Stimulated activated CD8-positive, alpha-beta memory T cell treated with anti-CD3 and anti-CD28 coated beads, Interleukin-7, amount 100 ng/mL, for 24 hours (primary cell): ENCODE measurements around the gene CFDP1.

Source experiments
- DNase-seq: peaks from one replicate; pipeline ENCODE4 v3.0.0-alpha.2; 2020; ENCODE audit warnings: low read depth

CFDP1 gene

DNA sequence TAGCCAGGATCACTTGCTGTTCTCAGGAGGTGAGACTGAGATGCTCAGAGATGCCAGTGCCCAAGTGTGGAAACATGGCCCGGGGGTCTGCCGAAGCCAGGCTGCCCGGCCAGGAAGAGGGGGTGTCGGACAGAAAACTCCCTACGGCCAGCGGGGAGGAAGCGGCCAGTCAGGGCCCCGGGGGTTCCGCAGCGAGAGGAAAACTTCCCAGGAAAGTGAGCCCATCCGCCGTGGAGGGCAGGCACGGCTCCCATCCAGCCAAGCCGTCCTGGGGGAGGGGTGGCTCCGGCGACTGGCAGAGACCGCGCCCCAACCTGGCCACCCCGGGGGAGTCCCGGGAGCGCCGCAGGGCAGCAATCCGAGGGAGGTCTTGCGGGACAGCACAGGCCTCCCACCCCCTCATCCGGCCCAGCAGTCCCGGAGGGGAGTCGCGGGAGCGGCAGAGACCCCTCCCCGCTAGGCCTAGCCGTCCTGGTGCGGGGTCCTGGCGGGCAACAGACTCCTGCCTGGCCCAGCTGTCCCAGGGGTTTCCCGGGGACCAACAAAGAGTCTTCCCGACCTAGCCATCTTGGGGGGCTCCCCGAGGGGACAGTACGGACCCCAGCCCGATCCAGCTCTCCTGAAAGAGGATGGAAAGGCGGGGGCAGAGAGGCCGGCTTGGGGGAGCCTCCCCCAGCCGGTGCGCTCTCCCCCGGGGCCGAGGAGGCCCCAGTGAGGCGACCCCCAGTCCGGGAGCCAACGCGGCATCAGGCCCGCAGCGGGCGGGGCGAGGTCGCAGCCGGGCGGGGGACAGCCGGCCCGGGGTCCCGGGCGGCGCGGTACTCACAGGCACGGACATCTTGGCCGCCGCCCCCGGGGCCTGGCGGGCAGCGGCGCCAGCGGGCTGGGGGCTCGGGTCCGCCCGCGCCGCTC lies 168.0 kb downstream of the CFDP1 start:
- no peak for DNase-seq

DNA sequence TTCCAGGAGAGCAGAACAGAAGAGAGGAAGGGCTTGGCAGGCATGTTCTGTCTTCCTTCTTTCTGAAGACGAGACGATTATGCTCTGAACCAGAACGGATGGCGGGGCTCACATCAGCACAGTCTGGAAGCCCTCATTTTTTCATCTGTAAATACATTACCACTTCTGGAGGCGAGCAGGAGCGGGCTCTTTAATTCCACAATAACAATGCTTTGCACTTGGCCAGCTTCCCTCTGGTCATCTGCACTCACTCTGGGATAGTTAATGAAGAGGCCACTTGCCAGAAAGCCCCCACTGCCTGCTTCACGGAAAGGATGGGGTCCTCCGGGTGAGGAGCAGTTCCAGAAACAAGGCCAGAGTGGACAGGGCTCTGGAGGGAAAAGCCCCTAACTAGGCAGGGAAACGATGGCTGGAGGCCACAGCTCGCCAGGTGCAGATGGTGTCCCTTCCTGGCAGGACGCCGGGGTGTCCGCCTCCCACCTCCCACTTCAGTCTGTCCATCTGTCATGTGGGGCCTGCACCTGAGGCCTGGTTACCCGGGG lies 168.8 kb downstream of the CFDP1 start:
- DNase-seq, result no peak

DNA sequence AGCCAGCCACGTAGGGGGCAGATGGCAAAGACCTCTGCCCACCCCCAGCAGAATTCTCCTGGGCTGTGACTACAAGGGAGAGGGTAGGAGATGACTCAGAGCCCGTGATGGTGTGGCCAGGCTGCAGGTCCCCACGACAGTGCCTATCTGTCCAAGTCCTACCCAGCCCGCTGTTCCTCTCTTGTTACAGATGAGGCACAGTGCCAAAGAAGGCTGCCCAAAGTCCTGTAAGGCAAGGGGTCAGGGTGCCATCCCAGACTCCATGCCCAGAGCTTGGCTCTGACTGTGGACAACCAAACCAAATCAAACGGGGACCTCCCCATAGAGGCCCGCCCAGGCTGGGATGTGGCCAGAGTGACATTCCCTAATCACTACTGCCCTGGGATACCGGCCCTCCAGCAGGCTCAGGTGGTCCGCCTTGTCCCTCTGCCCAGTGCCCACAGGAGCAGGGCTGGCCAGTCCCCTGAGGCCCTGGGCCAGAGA lies 169.3 kb downstream of the CFDP1 start:
- no peak for DNase-seq

DNA sequence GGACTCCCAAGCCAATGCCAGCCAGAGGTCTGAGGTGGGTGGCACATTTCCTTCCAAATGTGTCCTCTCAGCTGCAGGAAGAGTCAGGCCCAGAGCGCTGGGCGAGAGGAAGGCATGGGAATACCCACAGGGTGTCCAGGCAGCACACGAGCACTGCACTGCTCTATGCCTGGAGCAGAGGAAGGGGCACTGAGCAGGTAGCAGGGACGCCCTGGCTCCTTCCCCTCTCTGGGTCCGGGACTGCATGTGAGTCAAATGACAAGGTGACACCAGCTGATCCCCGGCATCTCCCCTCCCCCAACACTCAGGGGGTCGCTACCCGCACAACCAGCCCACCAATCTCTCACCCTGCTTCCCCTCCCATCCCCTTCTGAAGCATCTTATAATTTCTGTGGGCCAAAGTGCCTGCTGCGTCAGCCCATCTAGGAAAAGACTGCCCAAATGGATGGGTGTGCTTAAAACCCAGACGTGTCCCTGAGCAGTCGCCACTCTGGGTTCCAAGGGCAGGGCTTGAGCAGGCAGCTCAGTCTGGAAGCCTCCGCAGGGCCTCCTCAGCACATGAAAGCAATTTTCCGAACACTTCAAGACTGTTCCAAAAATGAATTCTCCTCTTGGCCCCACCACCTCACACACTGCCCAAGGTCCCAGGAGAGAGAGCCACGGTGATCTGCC lies 169.9 kb downstream of the CFDP1 start:
- DNase-seq, result no peak

DNA sequence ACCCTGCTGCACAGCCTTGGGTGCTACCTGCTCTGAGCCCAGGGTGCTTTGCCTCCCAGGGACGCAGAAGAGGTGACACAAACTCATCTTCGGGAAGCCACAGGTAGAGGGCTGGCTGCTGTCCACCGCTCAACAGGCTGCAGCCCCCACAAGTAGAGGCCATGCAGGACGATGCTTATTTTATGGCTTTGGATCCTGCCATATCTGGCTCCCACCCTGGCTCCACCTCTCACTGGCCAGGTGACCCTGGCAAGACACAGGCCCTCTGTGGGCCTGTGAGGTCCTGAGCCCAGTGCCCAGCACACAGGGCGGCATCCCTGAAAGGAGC lies 170.5 kb downstream of the CFDP1 start:
- no peak for DNase-seq

DNA sequence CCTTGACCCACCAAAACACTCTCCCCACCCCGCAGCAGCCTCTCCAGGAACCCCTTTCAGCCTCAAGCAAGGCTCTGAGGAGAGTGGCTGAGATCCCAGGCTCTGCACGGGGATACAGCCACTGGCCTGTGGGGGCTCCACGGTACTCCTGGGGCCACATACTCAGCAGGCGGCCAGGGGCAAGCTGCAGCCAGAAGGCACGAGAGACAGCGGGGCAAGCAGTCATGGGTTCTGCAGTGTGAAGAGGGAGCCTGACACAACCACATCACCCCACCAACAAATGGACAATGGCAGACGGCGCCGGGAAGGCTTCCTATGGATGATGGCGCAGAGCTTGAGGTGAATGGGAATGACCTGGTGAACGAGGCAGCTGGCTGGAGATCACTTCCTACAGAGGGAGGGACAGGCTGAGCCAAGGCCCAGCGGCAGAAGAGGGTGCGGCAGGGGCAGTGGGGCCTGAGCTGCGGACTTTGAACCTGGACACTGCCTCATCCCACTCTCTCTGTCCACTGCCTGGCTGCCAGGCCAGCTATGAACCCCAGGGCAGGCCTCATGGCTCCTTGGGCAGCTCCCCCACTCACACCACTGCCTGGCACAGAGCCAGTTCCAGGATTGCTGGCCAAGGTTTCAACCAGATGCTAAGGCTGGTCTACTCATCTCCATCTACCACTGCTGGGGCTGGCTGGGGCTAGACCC lies 171.1 kb downstream of the CFDP1 start:
- DNase-seq, result no peak

DNA sequence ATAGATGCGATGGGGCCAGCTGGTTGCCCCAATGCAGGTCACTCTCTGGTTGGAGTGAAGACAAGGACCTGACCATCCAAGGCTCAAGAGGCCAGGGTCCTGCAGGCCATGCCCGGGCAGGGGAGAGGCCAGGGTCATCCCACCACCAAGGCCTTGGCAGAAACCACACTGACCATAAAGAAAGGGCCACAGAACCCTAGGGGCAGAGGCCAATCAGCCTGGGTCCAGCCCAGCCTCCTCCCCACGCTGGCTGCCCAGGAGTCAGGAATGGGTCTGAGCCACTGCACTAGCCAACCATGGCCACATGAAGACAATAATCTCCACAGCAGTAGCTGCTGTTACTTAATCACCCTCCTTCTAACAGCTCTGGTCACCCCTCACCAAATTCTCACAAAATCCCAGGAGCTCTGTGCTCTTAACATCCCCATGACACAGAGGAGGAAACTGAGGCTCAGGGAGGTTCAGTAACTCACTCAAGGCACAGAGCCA lies 171.7 kb downstream of the CFDP1 start:
- no peak for DNase-seq

DNA sequence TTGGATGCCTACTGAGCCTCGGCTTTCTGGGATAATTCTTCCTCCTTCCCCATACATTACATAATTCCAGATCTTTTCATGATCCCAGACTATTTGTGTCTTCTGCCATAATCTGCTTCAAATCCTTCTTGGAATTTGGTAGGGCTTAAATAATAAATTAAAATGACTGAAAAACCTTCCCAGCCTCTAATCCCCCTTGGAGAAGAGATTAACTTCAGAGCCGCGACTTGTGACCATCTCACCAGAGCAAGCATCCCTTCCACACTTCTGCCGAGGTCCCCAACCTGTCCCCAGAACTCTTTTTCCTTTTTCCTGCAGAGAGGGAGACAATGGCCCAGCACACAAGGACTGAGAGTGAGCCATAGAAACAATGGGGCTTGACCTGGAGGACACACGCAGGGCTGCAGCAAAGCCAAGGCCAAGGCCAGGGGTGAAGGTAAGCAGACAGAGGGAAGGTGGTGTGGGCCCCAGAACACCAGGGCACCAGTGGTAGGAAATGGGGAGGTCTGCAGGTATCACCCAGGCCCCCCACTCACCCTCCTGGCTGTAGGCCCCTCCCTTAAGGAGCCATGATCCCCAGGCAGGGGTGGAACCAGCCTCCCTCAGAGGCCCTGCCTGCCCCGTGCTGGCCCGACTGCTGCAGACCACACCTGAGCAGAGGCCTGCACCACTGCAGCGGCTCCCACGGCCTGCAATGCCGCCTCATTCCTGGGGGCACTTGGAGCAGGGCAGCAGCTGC lies 172.3 kb downstream of the CFDP1 start:
- no peak for DNase-seq

DNA sequence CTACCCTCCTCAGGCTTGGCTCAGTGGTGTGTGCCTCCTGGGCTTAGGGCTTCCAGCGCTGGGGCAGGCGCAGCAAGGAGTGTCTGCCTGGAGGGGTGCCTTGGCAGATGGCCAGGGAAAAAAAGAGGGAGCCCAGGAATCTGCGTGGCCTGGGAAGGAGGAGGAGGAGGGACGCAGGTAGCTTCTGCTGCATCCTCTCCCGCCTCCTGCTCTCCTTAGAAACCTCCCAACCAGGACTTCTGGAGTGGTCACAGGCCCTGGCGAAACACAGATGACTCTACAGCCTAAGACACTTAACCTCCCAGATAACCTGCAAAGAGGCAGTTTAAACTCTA lies 174.5 kb downstream of the CFDP1 start:
- DNase-seq, result no peak

DNA sequence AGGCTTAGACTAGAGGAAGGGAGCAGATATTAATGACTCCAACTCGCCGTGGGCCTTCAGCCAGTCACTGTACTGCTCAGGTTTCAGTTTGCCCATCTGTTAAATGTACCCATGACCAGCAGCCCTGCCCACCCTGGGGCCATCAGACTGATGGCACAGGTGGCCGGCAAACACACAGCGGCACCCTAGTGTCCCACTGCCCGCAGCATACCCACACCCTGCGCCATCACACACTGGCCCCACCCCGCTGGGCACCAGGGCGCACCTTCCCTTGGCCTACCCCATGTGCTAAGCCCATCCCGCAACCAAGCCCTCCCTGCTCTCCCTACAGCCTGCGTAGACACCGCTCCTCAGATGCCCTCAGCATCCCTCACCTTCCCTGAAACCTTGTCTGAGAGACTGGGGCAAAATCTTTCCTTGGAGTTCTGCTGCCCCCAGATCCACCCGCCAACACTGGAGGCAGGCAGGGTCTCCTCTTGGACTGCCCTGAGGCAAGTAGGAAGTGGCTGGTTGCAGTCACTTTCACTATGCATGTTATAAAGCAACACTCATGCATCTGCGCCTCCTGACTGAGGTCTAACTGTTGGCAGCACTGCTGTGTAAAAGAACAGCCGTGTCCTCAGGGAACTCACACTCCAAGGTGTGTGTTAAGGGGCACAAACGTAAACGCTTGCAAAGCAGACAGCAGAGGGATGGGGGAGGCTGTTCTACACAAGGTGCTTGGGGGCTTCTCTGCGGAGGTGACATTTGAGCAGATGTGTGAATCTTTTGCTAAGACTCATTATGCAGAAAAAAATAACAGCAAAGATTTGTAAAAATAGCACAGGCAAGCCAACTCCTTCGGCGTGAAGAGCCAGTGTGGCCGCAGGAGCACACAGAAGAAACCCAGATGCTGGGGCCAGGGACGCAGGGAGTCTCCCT lies 175.2 kb downstream of the CFDP1 start:
- DNase-seq, result no peak

DNA sequence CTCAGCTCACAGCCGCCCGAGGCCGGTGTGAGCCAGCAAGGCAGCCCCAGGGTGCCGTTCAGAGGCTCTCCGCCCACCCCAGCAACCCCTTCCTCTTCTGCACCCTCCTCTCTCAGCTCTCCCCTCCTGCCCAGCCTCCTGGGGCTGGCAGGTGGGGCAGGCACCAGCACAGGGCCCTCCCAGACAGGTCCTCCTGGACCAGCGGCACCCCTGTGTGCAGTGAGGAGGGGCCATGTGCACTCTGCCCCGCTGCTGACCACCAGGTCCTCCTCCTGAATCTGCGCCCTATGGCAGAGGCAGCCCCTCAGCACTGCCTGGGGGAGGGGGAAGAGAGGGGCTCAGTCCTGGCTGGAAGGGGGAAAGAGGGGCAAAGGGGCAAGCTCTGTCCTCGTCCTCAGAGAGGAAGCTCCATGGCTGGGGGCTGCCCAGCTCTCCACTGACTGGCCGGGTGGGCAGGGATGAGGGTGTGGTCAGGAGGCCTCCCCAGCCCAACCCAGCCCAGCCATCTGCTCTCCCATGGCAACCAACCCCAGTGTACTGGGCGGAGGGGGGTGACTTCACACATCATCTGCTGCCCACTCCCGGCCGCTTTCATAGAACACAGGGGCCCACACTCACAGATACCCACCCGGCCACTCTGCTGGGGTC lies 176.5 kb downstream of the CFDP1 start:
- no peak for DNase-seq

DNA sequence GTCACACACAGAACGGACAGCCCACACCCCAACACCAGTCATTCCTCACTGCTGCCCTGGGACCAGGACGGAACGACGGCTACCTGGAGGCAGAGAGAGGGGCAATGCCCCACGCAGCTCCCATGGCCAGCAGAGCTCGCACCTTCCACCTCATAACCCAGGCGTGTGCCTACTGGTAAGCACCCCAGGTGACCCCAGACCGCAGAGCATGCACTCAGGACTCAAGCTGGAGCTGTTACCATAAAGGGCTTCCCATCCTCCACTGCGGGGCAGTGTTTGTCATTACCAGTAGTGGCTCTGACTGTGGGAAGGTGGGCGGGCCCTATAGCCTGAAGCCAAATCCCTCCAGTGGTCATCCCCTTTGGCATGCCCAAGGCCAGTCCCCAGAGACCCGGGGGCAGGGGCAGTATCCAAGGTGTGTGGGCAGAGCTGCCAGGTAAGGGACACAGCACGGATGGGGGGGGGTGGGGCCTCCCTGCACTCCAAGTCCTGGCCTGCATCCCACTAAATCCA lies 177.2 kb downstream of the CFDP1 start:
- DNase-seq, result no peak

DNA sequence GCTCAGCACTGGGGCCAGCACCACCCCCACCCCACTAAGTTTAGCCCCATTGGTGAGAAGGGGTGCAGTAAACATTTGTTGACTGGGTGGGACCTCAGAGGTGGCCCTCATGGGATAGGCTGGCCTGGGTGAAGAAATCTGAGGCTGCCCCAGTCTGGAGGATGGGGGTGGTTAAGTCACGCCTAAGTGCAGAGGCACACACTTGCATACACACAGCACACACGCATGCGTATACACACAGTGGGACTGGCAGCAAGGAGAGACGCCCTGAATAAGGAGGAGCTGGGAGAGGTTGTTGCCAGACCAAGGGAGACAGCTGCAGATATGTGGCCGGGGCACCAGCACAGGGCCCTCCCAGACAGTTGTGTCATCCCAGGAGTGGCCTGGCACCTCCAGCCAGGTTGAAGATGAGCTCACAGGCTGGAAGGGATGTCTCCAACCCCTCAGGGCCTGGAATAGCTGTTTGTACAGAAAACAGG lies 178.9 kb downstream of the CFDP1 start:
- DNase-seq, result no peak

DNA sequence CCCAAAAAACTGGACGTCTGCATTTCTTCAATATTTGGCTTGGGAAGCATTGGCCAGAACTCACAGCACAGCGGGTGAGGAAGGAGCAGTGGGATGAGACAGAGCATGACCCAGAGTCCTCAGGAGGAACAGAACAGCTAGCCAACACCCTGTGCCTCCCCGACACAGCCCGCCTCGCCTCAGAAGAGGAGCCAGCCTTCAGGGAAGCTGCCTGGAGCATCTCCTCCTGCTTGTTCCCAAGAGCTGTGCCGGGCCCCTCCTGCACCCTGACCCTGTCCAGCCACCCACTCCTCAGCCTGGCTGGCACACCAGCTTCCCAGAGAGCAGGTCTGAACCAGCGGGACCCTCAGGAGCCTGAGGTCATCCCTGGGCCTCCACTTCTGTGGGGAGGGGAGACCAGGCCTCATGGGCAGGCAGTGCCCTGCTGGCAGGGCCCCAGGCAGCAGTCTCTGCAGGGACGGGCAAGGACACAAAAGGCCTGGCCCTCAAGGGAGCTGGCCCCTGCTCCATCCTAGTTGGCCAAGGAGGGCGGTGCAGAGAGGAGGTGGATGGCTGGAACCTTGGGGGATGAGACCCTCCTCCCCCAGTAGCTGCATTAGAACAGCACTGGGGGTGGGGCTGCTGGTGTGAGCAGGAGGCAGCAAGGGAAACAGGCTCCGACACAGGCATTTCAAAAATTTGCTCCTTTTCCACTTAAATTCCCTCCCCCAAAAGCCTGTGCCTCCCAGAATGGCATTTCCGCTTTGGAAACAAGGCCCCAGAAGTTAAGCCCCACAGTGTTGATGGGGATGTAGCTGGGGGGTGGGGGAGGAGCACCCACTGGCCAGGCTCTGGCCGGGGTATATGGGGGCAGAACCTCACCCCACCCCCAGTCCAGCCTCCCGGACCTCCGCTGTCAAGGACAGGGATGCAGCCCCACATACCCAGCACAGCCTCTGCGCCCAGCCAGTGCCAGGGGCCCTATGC lies 180.1 kb downstream of the CFDP1 start:
- DNase-seq, result no peak

DNA sequence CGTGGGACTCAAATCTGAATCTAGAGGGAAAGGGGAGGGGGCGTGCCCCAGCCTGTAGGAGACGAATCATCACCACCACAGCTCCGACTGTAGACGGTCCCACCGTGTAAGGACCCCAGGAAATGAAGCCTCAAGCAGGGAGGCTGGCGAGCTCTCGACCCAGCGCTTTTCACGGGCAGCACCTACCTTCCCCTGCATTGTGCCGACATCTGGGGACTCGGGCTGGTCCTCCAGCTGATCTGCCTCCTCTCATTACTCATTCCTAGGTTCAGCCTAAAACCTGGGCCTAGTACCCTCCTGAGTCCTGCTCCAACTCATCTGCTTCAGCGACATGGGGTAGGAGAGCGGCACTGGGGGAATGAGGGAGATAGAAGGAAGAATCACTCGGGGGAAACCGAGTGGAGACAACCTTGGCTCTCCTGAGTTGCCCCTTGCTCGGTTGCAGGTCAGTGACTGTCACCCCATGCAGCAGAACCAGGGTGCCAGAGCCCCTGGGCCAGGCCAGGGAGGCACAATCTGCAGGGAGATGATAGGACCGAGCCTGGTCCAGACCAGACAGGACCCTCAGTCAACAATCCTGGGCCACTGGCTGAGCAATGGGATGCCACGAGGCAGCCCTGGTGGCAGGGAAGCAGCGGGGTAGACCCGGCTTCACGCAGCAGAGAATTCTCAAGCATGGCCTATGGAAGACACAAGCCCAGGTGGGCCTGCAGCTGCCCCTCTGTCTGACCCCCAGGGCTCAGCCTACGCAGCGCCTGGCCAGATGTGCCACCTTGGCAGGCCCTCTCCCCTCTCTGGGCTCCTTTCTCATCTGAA lies 181.0 kb downstream of the CFDP1 start:
- no peak for DNase-seq

DNA sequence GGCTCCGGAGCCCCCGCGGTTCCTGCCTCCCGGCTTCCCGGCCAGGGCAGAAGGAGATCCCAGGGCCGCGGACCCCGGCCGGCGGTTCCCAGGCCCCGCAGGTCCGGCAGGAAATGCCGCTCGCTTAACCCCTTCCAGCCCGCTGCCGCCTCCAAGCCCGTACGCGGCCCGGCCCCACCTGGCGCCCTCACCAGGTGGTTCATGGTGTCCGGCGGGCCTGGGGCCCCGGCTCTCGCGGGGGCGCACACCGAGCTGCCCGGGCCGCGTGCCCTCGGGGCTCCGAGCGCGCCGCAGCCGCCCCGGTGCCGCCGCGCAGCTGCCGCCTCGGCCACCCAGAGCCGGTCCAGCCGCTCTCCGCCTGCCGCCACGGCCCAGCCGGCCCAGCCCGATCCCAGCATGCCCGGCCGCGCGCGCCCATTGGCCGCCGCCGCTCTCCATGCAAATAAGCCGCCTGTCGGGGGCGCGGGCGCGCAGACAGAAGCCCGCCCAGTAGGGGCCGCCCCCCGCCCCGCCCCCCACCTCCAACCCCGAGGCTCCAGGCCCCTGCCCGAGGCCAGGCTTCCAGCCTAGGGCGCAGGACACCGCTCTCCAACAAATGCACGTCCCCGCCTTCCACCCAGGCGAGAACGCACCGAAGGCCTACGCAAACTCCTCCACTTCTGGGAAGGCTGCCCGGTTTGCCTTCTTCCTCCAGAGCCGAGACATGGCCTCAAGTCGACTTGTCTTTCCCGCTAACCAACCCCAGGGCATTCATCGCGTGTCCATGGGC lies 181.8 kb downstream of the CFDP1 start, which contains the start of gene BCAR1:
Gene BCAR1, minus strand, starts transcription at position 345 of the 769 bp plus-strand sequence. Its CDS starts 142 bp downstream, at position 203.
- no peak for DNase-seq

DNA sequence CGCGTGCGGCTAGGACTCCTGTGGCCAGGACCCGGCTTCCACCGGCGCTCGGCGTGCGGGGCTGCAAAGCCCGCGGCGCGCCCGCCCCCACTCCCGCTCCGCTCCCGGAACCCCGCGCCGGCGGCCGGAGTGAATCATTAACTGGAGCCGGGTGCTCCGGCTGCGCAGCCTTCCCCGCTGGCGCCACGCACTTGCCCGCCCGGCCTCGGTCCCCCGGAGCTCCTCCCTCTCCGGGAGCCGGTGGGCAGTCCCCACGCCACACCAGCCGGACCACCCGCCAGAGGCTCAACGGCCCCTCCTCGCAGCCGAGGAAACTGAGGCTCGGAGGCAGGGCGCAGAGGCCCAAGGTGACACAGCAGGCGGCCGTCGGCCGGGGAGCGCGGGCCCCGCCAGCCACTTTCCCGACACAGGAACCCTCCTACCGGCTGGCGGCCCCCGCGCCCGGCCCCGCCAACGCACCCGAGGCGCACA lies 182.5 kb downstream of the CFDP1 start:
- no peak for DNase-seq
